ENCODE data around the gene GRM5.

The GRM5 gene

GRCh38 chr11:88827018-88827676, 238.6 kb downstream of the GRM5 start:
- no peak for DNase-seq

GRCh38 chr11:88819616-88820015, 246.2 kb downstream of the GRM5 start:
- no peak for DNase-seq

- no peak for DNase-seq
Measured at GRCh38 chr11:88818978-88819377, 246.8 kb downstream of the GRM5 start.

- DNase-seq, result no peak
Measured at GRCh38 chr11:88815505-88815904, 250.3 kb downstream of the GRM5 start.

- no peak for DNase-seq
Measured at GRCh38 chr11:88814076-88814475, 251.7 kb downstream of the GRM5 start.

GRCh38 chr11:88813233-88813915, 252.4 kb downstream of the GRM5 start:
- DNase-seq, result no peak

GRCh38 chr11:88810420-88811097, 255.2 kb downstream of the GRM5 start:
- DNase-seq, result no peak

- DNase-seq, result no peak
Measured at GRCh38 chr11:88809126-88809525, 256.7 kb downstream of the GRM5 start.

- no peak for DNase-seq
Measured at GRCh38 chr11:88807349-88807748, 258.4 kb downstream of the GRM5 start.

GRCh38 chr11:88806410-88806809, 259.4 kb downstream of the GRM5 start:
- DNase-seq, result no peak

- no peak for DNase-seq
Measured at GRCh38 chr11:88801484-88802123, 264.2 kb downstream of the GRM5 start.

GRCh38 chr11:88799771-88800500, 265.8 kb downstream of the GRM5 start:
- no peak for DNase-seq

- no peak for DNase-seq
Measured at GRCh38 chr11:88790182-88790581, 275.6 kb downstream of the GRM5 start.

- no peak for DNase-seq
Measured at GRCh38 chr11:88779577-88779976, 286.2 kb downstream of the GRM5 start.

- no peak for DNase-seq
Measured at GRCh38 chr11:88770475-88771079, 295.2 kb downstream of the GRM5 start.

GRCh38 chr11:88744140-88744539, 321.6 kb downstream of the GRM5 start:
- no peak for DNase-seq

- no peak for DNase-seq
Measured at GRCh38 chr11:88739524-88739923, 326.3 kb downstream of the GRM5 start.

- no peak for DNase-seq
Measured at GRCh38 chr11:88709567-88709966, 356.2 kb downstream of the GRM5 start.

- no peak for DNase-seq
Measured at GRCh38 chr11:88704485-88704884, 361.3 kb downstream of the GRM5 start.

- no peak for DNase-seq
Measured at GRCh38 chr11:88701816-88702215, 364.0 kb downstream of the GRM5 start.

GRCh38 chr11:88697139-88697538, 368.6 kb downstream of the GRM5 start:
- DNase-seq, result no peak

- no peak for DNase-seq
Measured at GRCh38 chr11:88695689-88696414, 369.9 kb downstream of the GRM5 start.
